ENCODE measurements around the gene SLC34A1.

Gene SLC34A1

GRCh38 chr5:177446200-177447065 lies 62.2 kb downstream of the SLC34A1 start, which contains the start of gene PRR7:
TSS of gene PRR7 (plus strand) at chr5:177446814. CDS start at chr5:177455068, 8,254 bp downstream.
- Histone ChIP-seq H3K36me3 (ENCODE audit: control insufficient read depth, insufficient read depth, low read length) (no peaks in the 10 kb centered on the region), H3K79me2 (ENCODE audit: control insufficient read depth, insufficient read depth, low read length) (no peaks in the 10 kb centered on the region), H3K23ac (ENCODE audit: low read length) (peak within 1 kb of the TSS; percentile 85), H2AK5ac (ENCODE audit: low read length) (no peak within 1 kb of the TSS), H3K79me1 (ENCODE audit: low read length) (no peaks in the 10 kb centered on the region), H3K4me3 (ENCODE audit: low read length) (peak within 1 kb of the TSS; percentile 21), H3K4ac (ENCODE audit: low read depth, low read length) (no peak within 1 kb of the TSS), H4K5ac (ENCODE audit: low read length) (no peak within 1 kb of the TSS), H3K18ac (ENCODE audit: low read length) (peak within 1 kb of the TSS; percentile 11), H3K56ac (ENCODE audit: low read length) (peak within 1 kb of the TSS; percentile 90), H4K8ac (ENCODE audit: low read depth, low read length) (no peak within 1 kb of the TSS), H3K9ac (ENCODE audit: low read length) (peak within 1 kb of the TSS; percentile 76), H2BK120ac (ENCODE audit: low read depth, low read length) (no peak within 1 kb of the TSS), H3K4me2 (ENCODE audit: low read length) (peak within 1 kb of the TSS; percentile 85), H3K4me1 (ENCODE audit: control insufficient read depth, low read depth, low read length) (peaks cover 2% of the 10 kb centered on the region), H2BK5ac (ENCODE audit: low read length) (peak within 1 kb of the TSS; percentile 9), H3K27me3 (ENCODE audit: insufficient read depth, low read length, poor library complexity) (no peaks in the 10 kb centered on the region), H2BK15ac (replicated peaks; ENCODE audit: low read depth) (no peak within 1 kb of the TSS), H3K27ac (ENCODE audit: low read depth, low read length) (no peak within 1 kb of the TSS)
- DNase-seq, result peak; percentile 64
- no CpG with 5 or more reads among the region's 89 CpGs for WGBS (ENCODE audit: extremely low coverage, insufficient coverage, low lambda C conversion rate)

- H2BK15ac ChIP-seq (replicated peaks; ENCODE audit: low read depth), result no peak overlapping the region
- H2BK120ac ChIP-seq (ENCODE audit: low read depth, low read length), result no peak overlapping the region
- H3K23ac ChIP-seq (ENCODE audit: low read length), result no peak overlapping the region
- no peak overlapping the region for H3K4me3 ChIP-seq (ENCODE audit: low read length)
- no peak overlapping the region for H2AK5ac ChIP-seq (ENCODE audit: low read length)
- H3K4ac ChIP-seq (ENCODE audit: low read depth, low read length), result no peak overlapping the region
- H4K5ac ChIP-seq (ENCODE audit: low read length), result no peak overlapping the region
- no peaks in the 10 kb centered on the region for H3K36me3 ChIP-seq (ENCODE audit: control insufficient read depth, insufficient read depth, low read length)
- H3K9ac ChIP-seq (ENCODE audit: low read length), result peak overlapping the region; percentile 76
- WGBS (ENCODE audit: extremely low coverage, insufficient coverage, low lambda C conversion rate), result no CpG with 5 or more reads among the region's 52 CpGs
- peak overlapping the region; percentile 11 for H3K18ac ChIP-seq (ENCODE audit: low read length)
- H2BK5ac ChIP-seq (ENCODE audit: low read length), result no peak overlapping the region
- no peaks in the 10 kb centered on the region for H3K79me1 ChIP-seq (ENCODE audit: low read length)
- no peaks in the 10 kb centered on the region for H3K27me3 ChIP-seq (ENCODE audit: insufficient read depth, low read length, poor library complexity)
- H3K4me2 ChIP-seq (ENCODE audit: low read length), result peak overlapping the region; percentile 85
- no peak overlapping the region for H3K27ac ChIP-seq (ENCODE audit: low read depth, low read length)
- DNase-seq, result peak; percentile 76
- no peaks in the 10 kb centered on the region for H3K79me2 ChIP-seq (ENCODE audit: control insufficient read depth, insufficient read depth, low read length)
- H4K8ac ChIP-seq (ENCODE audit: low read depth, low read length), result no peak overlapping the region
- H3K4me1 ChIP-seq (ENCODE audit: control insufficient read depth, low read depth, low read length), result peaks cover 2% of the 10 kb centered on the region
- peak overlapping the region; percentile 90 for H3K56ac ChIP-seq (ENCODE audit: low read length)
Observed at GRCh38 chr5:177447066-177447610, 62.9 kb downstream of the SLC34A1 start.

GRCh38 chr5:177447611-177448243 lies 63.5 kb downstream of the SLC34A1 start:
- Histone ChIP-seq H3K4me3 (ENCODE audit: low read length) (no peak overlapping the region), H3K27ac (ENCODE audit: low read depth, low read length) (no peak overlapping the region)
- no CpG with 5 or more reads among the region's 23 CpGs for WGBS (ENCODE audit: extremely low coverage, insufficient coverage, low lambda C conversion rate)

More at GRCh38 chr5:177447611-177448243, 63.5 kb downstream of the SLC34A1 start:
- H2BK15ac ChIP-seq (replicated peaks; ENCODE audit: low read depth), result no peak overlapping the region
- H2BK5ac ChIP-seq (ENCODE audit: low read length), result peak overlapping the region; percentile 9
- no peak overlapping the region for H4K5ac ChIP-seq (ENCODE audit: low read length)
- H3K18ac ChIP-seq (ENCODE audit: low read length), result no peak overlapping the region
- peak overlapping the region; percentile 59 for H3K9ac ChIP-seq (ENCODE audit: low read length)
- peaks cover 2% of the 10 kb centered on the region for H3K4me1 ChIP-seq (ENCODE audit: control insufficient read depth, low read depth, low read length)
- H2BK120ac ChIP-seq (ENCODE audit: low read depth, low read length), result no peak overlapping the region
- peak overlapping the region; percentile 52 for H3K4me2 ChIP-seq (ENCODE audit: low read length)
- no peak overlapping the region for H2AK5ac ChIP-seq (ENCODE audit: low read length)
- no peaks in the 10 kb centered on the region for H3K79me1 ChIP-seq (ENCODE audit: low read length)
- no peak overlapping the region for H4K8ac ChIP-seq (ENCODE audit: low read depth, low read length)
- no peaks in the 10 kb centered on the region for H3K79me2 ChIP-seq (ENCODE audit: control insufficient read depth, insufficient read depth, low read length)
- no peak overlapping the region for H3K23ac ChIP-seq (ENCODE audit: low read length)
- peak; percentile 88 for DNase-seq
- H3K36me3 ChIP-seq (ENCODE audit: control insufficient read depth, insufficient read depth, low read length), result no peaks in the 10 kb centered on the region
- peak overlapping the region; percentile 77 for H3K56ac ChIP-seq (ENCODE audit: low read length)
- H3K27me3 ChIP-seq (ENCODE audit: insufficient read depth, low read length, poor library complexity), result no peaks in the 10 kb centered on the region
- no peak overlapping the region for H3K4ac ChIP-seq (ENCODE audit: low read depth, low read length)

Data from mesendoderm (in vitro differentiated cells).